ENCODE measurements around the gene DOCK4. TPM values are rescaled to one million over a fixed set of nuclear protein-coding genes. Genes with fewer than 3 reads are reported as not detected.

DOCK4 gene
- total and polyA plus RNA-seq, 10 of the 15 experiments (the other 5 are each of a cell fraction or from before 2014, with no cell fraction given): 0.03 to 0.73 (median 0.38) TPM

DNA sequence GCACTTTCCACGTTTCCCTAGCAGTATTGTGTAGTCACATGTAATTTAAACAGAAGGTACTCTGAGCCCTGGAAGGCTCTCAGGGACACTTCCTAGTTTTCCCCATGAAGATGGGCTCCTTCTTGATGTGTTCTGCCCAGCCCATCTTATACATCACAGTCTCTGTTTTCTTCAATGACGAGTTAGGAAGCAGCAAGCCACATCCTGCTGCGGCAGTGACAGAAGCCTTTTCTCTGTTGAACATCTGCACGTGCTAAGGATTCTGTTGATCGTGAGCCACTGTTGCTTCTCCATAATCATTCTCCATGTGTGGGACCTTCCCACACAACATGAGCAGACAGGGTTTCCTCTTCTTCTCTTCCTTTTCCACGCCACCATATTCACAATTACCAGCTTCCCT, 346.0 kb downstream of the DOCK4 start (continued):
- TF ChIP-seq FOS (IDR thresholded peaks at IDR 0.05; ENCODE audit: borderline replicate concordance, extremely low read depth, insufficient read length) (no peak), CREB1 (IDR thresholded peaks at IDR 0.05; ENCODE audit: low read depth) (no peak), POLR2AphosphoS5 (IDR thresholded peaks at IDR 0.05; ENCODE audit: low read length) (no peak), EGR1 (IDR thresholded peaks at IDR 0.05; ENCODE audit: borderline replicate concordance in 1 of 2, low read depth in 2 of 2, low read length in 2 of 2) (no peak), SUZ12 (IDR thresholded peaks at IDR 0.05; ENCODE audit: unreplicated experiment) (no peak), ZZZ3 (IDR thresholded peaks at IDR 0.05; ENCODE audit: control insufficient read depth, insufficient read length, low read depth) (no peak)

DNA sequence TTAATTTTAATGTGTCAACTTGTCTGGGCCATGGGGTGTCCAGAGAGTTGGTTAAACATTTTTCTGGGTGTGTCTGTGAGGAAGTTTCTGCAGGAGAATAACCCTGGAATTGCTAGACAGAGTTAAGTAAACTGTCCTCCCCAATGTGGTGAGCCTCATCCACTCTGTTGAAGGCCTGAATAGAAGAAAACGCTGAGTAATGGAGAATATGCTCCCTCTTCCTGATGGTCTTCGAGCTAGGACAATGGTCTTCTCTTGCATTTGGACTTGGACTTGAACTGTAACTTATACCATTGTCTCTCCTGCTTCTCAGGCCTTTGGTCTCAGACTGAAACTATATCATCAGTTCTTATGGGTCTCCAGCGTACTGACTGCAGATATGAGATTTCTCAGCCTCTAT, 347.9 kb downstream of the DOCK4 start:
- in situ Hi-C loops (cut with MboI) (no loop called here), intact Hi-C loops (cut with micrococcal nuclease; ENCODE audit: unreplicated experiment) (no loop called here)
- H3K27me3 ChIP-seq (replicated peaks in 1 of 2; ENCODE audit: control insufficient read depth in 2 of 2, insufficient read depth in 2 of 2, low read length in 1 of 2): no peaks in the 10 kb centered on the region
- ATAC-seq (no peak), DNase-seq (ENCODE audit: low read depth, low spot score) (no peak), FAIRE-seq (no peak)
- no peak overlapping the region for H3K27ac ChIP-seq (ENCODE audit: control insufficient read depth, insufficient read depth)
- TF ChIP-seq TARDBP (IDR thresholded peaks at IDR 0.05; ENCODE audit: borderline replicate concordance): no peak
- TF ChIP-seq CREM (IDR thresholded peaks at IDR 0.05; ENCODE audit: low read depth): no peak
- no peak for TF ChIP-seq CHD4 (IDR thresholded peaks at IDR 0.05)
- TF ChIP-seq SMC3 (IDR thresholded peaks at IDR 0.05; ENCODE audit: borderline replicate concordance, low read length): no peak
- TF ChIP-seq, protein P1, sequence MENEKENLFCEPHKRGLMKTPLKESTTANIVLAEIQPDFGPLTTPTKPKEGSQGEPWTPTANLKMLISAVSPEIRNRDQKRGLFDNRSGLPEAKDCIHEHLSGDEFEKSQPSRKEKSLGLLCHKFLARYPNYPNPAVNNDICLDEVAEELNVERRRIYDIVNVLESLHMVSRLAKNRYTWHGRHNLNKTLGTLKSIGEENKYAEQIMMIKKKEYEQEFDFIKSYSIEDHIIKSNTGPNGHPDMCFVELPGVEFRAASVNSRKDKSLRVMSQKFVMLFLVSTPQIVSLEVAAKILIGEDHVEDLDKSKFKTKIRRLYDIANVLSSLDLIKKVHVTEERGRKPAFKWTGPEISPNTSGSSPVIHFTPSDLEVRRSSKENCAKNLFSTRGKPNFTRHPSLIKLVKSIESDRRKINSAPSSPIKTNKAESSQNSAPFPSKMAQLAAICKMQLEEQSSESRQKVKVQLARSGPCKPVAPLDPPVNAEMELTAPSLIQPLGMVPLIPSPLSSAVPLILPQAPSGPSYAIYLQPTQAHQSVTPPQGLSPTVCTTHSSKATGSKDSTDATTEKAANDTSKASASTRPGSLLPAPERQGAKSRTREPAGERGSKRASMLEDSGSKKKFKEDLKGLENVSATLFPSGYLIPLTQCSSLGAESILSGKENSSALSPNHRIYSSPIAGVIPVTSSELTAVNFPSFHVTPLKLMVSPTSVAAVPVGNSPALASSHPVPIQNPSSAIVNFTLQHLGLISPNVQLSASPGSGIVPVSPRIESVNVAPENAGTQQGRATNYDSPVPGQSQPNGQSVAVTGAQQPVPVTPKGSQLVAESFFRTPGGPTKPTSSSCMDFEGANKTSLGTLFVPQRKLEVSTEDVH (IDR thresholded peaks at IDR 0.05; ENCODE audit: low read depth, partially characterized antibody): no peak
- TF ChIP-seq POU2F2 (IDR thresholded peaks at IDR 0.05; ENCODE audit: borderline replicate concordance, low read depth, low read length): no peak
- no peak for TF ChIP-seq NBN (IDR thresholded peaks at IDR 0.05)
- no peak for TF ChIP-seq POLR2A (IDR thresholded peaks at IDR 0.05; ENCODE audit: low read depth, low read length)
- no peak for TF ChIP-seq NFYA (IDR thresholded peaks at IDR 0.05; ENCODE audit: borderline replicate concordance, low read depth, low read length)
- TF ChIP-seq CEBPB (IDR thresholded peaks at IDR 0.05; ENCODE audit: borderline replicate concordance in 1 of 2, low read depth in 2 of 2, low read length in 2 of 2): no peak
- TF ChIP-seq POLR2AphosphoS5 (IDR thresholded peaks at IDR 0.05; ENCODE audit: low read length): no peak
- no peak for TF ChIP-seq FOXK2 (IDR thresholded peaks at IDR 0.05)
- TF ChIP-seq DPF2 (IDR thresholded peaks at IDR 0.05): no peak
- TF ChIP-seq YY1 (IDR thresholded peaks at IDR 0.05; ENCODE audit: low read depth, low read length): no peak
- TF ChIP-seq BACH1 (IDR thresholded peaks at IDR 0.05; ENCODE audit: borderline replicate concordance): no peak
- no peaks in the 10 kb centered on the region for H3K4me1 ChIP-seq (ENCODE audit: control insufficient read depth, insufficient read depth, low read length)
- H3K4me2 ChIP-seq (ENCODE audit: control insufficient read depth, insufficient read depth): no peak overlapping the region
- RAD21 ChIA-PET (ENCODE audit: unreplicated experiment): no interaction called here
- SMC1A ChIA-PET (ENCODE audit: uncharacterized antibody, unreplicated experiment): no interaction called here
- no TSS peak for BruUV-seq (replicated peaks)
- H4K20me1 ChIP-seq (ENCODE audit: control insufficient read depth, insufficient read depth): no peaks in the 10 kb centered on the region
- no peaks in the 10 kb centered on the region for H3K79me2 ChIP-seq (ENCODE audit: control insufficient read depth, insufficient read depth, low read length)
- WGBS (ENCODE audit: insufficient coverage, insufficient replicate concordance, low lambda C conversion rate, missing lambda C conversion rate): 83% methylated on average over 3 of the region's 3 CpGs
- H3K4me3 ChIP-seq: no peak overlapping the region
- POLR2A ChIA-PET: no interaction called here
- CTCF ChIA-PET: no interaction called here
- H3K36me3 ChIP-seq (ENCODE audit: control insufficient read depth in 2 of 2, insufficient read depth in 2 of 2, low read length in 1 of 2): no peaks in the 10 kb centered on the region
- no peak overlapping the region for H2AFZ ChIP-seq (ENCODE audit: control insufficient read depth, low read depth, low read length)
- no peak overlapping the region for H3K9ac ChIP-seq (ENCODE audit: control insufficient read depth, insufficient read depth, low read length)
- no peaks in the 10 kb centered on the region for H3K9me3 ChIP-seq (replicated peaks; ENCODE audit: control insufficient read depth, insufficient read depth, low read length)
